ENCODE results near the gene UBR2.

Gene UBR2

GRCh38 chr6:42532038-42532669 is 31.7 kb upstream of the UBR2 start:
- Histone ChIP-seq H3K27ac (no peak overlapping the region), H3K27me3 (ENCODE audit: insufficient read depth, low read depth, severe bottlenecking) (no peaks in the 10 kb centered on the region), H3K9me3 (ENCODE audit: severe bottlenecking) (no peaks in the 10 kb centered on the region), H3K4me3 (ENCODE audit: low read depth, low read length) (no peak overlapping the region), H3K36me3 (no peaks in the 10 kb centered on the region)
- TF ChIP-seq CTCF (IDR thresholded peaks at IDR 0.05; ENCODE audit: low read depth, low read length), result peak; percentile 80
- DNase-seq, result peak; percentile 63

DNA sequence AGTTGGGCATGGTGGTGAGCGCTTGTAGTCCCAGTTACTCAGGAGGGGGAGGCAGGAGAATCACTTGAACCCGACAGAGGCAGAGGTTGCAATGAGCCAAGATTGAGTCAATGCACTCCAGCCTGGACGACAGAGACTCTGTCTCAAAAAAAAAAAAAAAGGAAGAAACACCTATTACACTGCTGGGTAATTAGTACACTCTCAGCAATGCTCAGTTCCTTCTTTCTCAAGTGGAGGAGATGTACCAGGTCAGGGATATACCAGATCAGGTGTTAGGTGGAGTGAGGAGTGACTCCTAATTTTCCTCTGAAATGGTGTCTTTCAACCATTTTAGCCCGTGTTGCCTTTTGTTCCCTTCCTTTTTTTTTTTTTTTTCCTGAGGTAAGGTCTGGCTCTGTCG is 30.0 kb upstream of the UBR2 start:
- DNase-seq, result no peak
- no peaks in the 10 kb centered on the region for H3K27me3 ChIP-seq (ENCODE audit: insufficient read depth, low read depth, severe bottlenecking)
- H3K4me3 ChIP-seq (ENCODE audit: low read depth, low read length), result no peak overlapping the region
- no peak for TF ChIP-seq CTCF (IDR thresholded peaks at IDR 0.05; ENCODE audit: low read depth, low read length)
- H3K27ac ChIP-seq, result no peak overlapping the region
- no peaks in the 10 kb centered on the region for H3K9me3 ChIP-seq (ENCODE audit: severe bottlenecking)
- H3K36me3 ChIP-seq, result no peaks in the 10 kb centered on the region

GRCh38 chr6:42537536-42537935 is 26.3 kb upstream of the UBR2 start:
- TF ChIP-seq CTCF (IDR thresholded peaks at IDR 0.05; ENCODE audit: low read depth, low read length), result no peak
- Histone ChIP-seq H3K27ac (no peak overlapping the region), H3K9me3 (ENCODE audit: severe bottlenecking) (no peaks in the 10 kb centered on the region), H3K4me3 (ENCODE audit: low read depth, low read length) (no peak overlapping the region), H3K27me3 (ENCODE audit: insufficient read depth, low read depth, severe bottlenecking) (no peaks in the 10 kb centered on the region), H3K36me3 (no peaks in the 10 kb centered on the region)
- DNase-seq, result no peak

DNA sequence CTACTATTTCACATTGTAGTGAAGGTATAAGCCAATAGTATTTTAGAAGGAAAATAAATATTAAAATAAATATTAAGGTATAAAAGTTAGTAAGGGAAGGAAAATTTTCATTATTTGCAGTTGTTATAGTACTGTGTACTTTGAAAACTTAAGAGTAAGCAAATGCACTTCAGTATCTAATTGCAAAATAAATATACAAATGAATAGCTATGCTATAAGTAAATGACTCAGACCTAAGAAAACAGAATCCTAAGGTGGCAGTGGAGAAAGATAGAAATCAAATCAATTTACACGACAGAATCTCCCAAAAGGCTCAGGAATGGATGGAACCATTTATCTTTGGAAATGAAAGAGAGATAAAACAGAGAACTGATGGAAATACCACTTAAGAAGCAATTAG is 24.7 kb upstream of the UBR2 start:
- no peak for DNase-seq
- H3K9me3 ChIP-seq (ENCODE audit: severe bottlenecking), result no peaks in the 10 kb centered on the region
- H3K36me3 ChIP-seq, result no peaks in the 10 kb centered on the region
- no peaks in the 10 kb centered on the region for H3K27me3 ChIP-seq (ENCODE audit: insufficient read depth, low read depth, severe bottlenecking)
- H3K27ac ChIP-seq, result no peak overlapping the region
- no peak overlapping the region for H3K4me3 ChIP-seq (ENCODE audit: low read depth, low read length)
- no peak for TF ChIP-seq CTCF (IDR thresholded peaks at IDR 0.05; ENCODE audit: low read depth, low read length)

- DNase-seq, result no peak
- no peak for TF ChIP-seq CTCF (IDR thresholded peaks at IDR 0.05; ENCODE audit: low read depth, low read length)
- no peak overlapping the region for H3K4me3 ChIP-seq (ENCODE audit: low read depth, low read length)
- no peaks in the 10 kb centered on the region for H3K27me3 ChIP-seq (ENCODE audit: insufficient read depth, low read depth, severe bottlenecking)
- H3K36me3 ChIP-seq, result no peaks in the 10 kb centered on the region
- no peak overlapping the region for H3K27ac ChIP-seq
- H3K9me3 ChIP-seq (ENCODE audit: severe bottlenecking), result no peaks in the 10 kb centered on the region
Observed at GRCh38 chr6:42545226-42545773, 18.5 kb upstream of the UBR2 start.

All from WERI-Rb-1 (cell line).